ENCODE measurements around the gene TNFSF9.

- TF ChIP-seq RFX5 (IDR thresholded peaks at IDR 0.05; ENCODE audit: low read length) (no peak), CTCF (IDR thresholded peaks at IDR 0.05) (no peak), MAX (IDR thresholded peaks at IDR 0.05; ENCODE audit: low read depth) (no peak), FOXM1 (IDR thresholded peaks at IDR 0.05; ENCODE audit: low read depth) (no peak), POLR2AphosphoS5 (IDR thresholded peaks at IDR 0.05; ENCODE audit: low read depth, low read length) (no peak)
Observed at GRCh38 chr19:6527893-6528543, 2.8 kb upstream of the TNFSF9 start.

Data from SK-N-SH (cell line).